K562 (cell line): Measurements from ENCODE around the gene RHOC. TPM values are rescaled to one million over a fixed set of nuclear protein-coding genes. Genes with fewer than 3 reads are reported as not detected.

Experiments
- EHMT2 ChIP-seq: fragments of 450-650 bp; IDR thresholded peaks from 2 replicates; pipeline ENCODE4 v1.6.1; 2018; ENCODE audit warnings: antibody characterized with exemption
- KDM1A ChIP-seq, 2 experiments: fragments of 450-650 bp; IDR thresholded peaks; 2 replicates each; pipeline ENCODE4 v1.6.1; 2016; ENCODE audit warnings: mild to moderate bottlenecking in 2 of 2
- KLF16 ChIP-seq: IDR thresholded peaks from 2 replicates; pipeline ENCODE4 v1.6.1; 2016; ENCODE audit warnings: antibody characterized with exemption
- POLR2H ChIP-seq: IDR thresholded peaks from 2 replicates; pipeline ENCODE4 v1.6.1; 2016; ENCODE audit warnings: missing genetic modification characterization, low read depth, mild to moderate bottlenecking, control low read depth, missing compliant biosample characterization, moderate library complexity
- POLR3G ChIP-seq: IDR thresholded peaks from 2 replicates; pipeline ENCODE4 v1.6.1; 2011; ENCODE audit not compliant: insufficient read length, insufficient replicate concordance; ENCODE audit errors: extremely low read depth
- SAFB ChIP-seq: fragments of 200-400 bp; formaldehyde crosslinking; IDR thresholded peaks from 2 replicates; pipeline ENCODE4 v1.6.1; 2017; ENCODE audit warnings: low read depth, low read length, borderline replicate concordance
- TSC22D4 ChIP-seq: fragments of 450-650 bp; IDR thresholded peaks from 2 replicates; pipeline ENCODE4 v1.6.1; 2016; ENCODE audit warnings: missing genetic modification characterization, missing biosample characterization, control low read depth
- polyA plus RNA-seq, 8 experiments: library from polyadenylated mRNA; depleted of rRNA in 4 of 8; stranded (reverse) in 5 of 8; unstranded in 3 of 8; fragments of >200 nt; fragmentation: Nextera tagmentation in 2 of 8; fragmentation: Illumina TruSeq in 1 of 8; extraction: Ambion mirVana in 2 of 8; extraction: Trizol in 1 of 8; gene quantifications; 2 replicates each; pipeline versions ENCODE4 v1.2.1 to v1.2.3, GENCODE V29; 2011 to 2014; ENCODE audit warnings: inconsistent platforms in 1 of 8, missing spikeins in 1 of 8
- total RNA-seq, 7 experiments: library from RNA; depleted of rRNA in 6 of 7; stranded (reverse); fragments of >200 nt in 6 of 7; fragmentation: Illumina TruSeq in 2 of 7; extraction: Trizol in 2 of 7; gene quantifications; 2 replicates each; pipeline versions ENCODE4 v1.2.1 to v1.2.3, GENCODE V29; 2011 to 2021; ENCODE audit warnings: low replicate concordance in 1 of 7
- TF ChIP-seq, protein P1 (sequence below): fragments of 450-650 bp; formaldehyde crosslinking; IDR thresholded peaks from 2 replicates; pipeline ENCODE4 v1.4.0; 2022; ENCODE audit warnings: missing genetic modification characterization
- TF ChIP-seq, protein P2 (sequence below): sonication (generic); formaldehyde crosslinking; IDR thresholded peaks from 2 replicates; pipeline ENCODE4 v1.8.0; 2022; ENCODE audit warnings: mild to moderate bottlenecking, missing genetic modification reagents
- TF ChIP-seq, protein P3 (sequence below): sonication (generic); formaldehyde crosslinking; IDR thresholded peaks from 2 replicates; pipeline ENCODE4 v1.8.1; 2023; ENCODE audit warnings: mild to moderate bottlenecking, missing genetic modification reagents, moderate library complexity
- TF ChIP-seq, protein P4 (sequence below): fragments of 150-350 bp; conservative IDR thresholded peaks from 2 replicates; pipeline ENCODE4 v1.6.1; 2014; ENCODE audit warnings: low read length
- TF ChIP-seq, protein P5 (sequence below): fragments of 250-450 bp; sonication (Bioruptor Pico); IDR thresholded peaks from 2 replicates; pipeline ENCODE4 v1.4.0; 2020; ENCODE audit warnings: borderline replicate concordance
- TF ChIP-seq, protein P6 (sequence below): fragments of 250-450 bp; sonication (Bioruptor Pico); IDR thresholded peaks from 2 replicates; pipeline ENCODE4 v1.5.0; 2022; ENCODE audit warnings: mild to moderate bottlenecking

RHOC gene
- total and polyA plus RNA-seq, 9 of the 15 experiments (the other 6 are each of a cell fraction or from before 2014, with no cell fraction given), result 35.2 to 364 (median 204) TPM

DNA sequence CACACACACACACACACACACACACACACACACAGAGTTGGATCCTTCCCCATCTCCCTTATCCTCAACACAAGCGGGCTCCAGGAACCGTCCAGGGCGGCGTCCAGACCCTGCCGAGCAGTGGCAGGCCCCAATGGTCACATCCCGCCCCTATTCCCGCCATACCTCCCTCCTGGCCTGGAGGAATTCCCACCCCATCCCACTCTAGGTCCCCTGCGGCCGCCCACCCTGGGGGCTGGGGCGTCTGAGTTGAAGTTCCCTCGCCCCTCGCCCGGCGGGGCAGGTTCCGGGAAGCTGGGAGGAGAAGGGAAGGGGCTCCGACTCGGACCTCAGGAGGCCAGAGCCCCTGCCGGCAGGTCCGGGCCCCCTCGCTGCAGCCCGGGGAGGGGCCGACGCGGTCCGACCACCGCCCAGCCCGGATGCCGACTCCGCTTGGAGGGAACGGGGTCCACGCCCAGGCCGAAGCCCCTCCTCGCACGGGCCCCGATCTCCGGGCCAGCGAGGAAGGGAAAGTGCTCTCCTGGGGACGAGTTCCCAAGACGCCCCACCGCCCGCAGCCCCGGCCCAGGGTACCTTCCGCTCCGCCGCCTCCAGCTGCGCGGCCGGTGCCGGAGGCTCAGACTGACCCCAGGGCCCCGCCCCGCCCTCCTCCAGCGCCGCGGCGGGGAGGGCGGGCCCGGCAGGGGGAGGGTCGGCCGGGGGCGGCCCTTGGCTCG, at the start of gene RHOC (continued):
- no peak for TF ChIP-seq SAFB
- TF ChIP-seq, protein P1, sequence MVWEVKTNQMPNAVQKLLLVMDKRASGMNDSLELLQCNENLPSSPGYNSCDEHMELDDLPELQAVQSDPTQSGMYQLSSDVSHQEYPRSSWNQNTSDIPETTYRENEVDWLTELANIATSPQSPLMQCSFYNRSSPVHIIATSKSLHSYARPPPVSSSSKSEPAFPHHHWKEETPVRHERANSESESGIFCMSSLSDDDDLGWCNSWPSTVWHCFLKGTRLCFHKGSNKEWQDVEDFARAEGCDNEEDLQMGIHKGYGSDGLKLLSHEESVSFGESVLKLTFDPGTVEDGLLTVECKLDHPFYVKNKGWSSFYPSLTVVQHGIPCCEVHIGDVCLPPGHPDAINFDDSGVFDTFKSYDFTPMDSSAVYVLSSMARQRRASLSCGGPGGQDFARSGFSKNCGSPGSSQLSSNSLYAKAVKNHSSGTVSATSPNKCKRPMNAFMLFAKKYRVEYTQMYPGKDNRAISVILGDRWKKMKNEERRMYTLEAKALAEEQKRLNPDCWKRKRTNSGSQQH (CRISPR knock-in tag), result peak; percentile 96
- no peak for TF ChIP-seq EHMT2
- TF ChIP-seq KLF16, result no peak
- TF ChIP-seq, protein P2, sequence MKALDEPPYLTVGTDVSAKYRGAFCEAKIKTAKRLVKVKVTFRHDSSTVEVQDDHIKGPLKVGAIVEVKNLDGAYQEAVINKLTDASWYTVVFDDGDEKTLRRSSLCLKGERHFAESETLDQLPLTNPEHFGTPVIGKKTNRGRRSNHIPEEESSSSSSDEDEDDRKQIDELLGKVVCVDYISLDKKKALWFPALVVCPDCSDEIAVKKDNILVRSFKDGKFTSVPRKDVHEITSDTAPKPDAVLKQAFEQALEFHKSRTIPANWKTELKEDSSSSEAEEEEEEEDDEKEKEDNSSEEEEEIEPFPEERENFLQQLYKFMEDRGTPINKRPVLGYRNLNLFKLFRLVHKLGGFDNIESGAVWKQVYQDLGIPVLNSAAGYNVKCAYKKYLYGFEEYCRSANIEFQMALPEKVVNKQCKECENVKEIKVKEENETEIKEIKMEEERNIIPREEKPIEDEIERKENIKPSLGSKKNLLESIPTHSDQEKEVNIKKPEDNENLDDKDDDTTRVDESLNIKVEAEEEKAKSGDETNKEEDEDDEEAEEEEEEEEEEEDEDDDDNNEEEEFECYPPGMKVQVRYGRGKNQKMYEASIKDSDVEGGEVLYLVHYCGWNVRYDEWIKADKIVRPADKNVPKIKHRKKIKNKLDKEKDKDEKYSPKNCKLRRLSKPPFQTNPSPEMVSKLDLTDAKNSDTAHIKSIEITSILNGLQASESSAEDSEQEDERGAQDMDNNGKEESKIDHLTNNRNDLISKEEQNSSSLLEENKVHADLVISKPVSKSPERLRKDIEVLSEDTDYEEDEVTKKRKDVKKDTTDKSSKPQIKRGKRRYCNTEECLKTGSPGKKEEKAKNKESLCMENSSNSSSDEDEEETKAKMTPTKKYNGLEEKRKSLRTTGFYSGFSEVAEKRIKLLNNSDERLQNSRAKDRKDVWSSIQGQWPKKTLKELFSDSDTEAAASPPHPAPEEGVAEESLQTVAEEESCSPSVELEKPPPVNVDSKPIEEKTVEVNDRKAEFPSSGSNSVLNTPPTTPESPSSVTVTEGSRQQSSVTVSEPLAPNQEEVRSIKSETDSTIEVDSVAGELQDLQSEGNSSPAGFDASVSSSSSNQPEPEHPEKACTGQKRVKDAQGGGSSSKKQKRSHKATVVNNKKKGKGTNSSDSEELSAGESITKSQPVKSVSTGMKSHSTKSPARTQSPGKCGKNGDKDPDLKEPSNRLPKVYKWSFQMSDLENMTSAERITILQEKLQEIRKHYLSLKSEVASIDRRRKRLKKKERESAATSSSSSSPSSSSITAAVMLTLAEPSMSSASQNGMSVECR (CRISPR knock-in tag), result peak; percentile 91
- TF ChIP-seq, protein P3, sequence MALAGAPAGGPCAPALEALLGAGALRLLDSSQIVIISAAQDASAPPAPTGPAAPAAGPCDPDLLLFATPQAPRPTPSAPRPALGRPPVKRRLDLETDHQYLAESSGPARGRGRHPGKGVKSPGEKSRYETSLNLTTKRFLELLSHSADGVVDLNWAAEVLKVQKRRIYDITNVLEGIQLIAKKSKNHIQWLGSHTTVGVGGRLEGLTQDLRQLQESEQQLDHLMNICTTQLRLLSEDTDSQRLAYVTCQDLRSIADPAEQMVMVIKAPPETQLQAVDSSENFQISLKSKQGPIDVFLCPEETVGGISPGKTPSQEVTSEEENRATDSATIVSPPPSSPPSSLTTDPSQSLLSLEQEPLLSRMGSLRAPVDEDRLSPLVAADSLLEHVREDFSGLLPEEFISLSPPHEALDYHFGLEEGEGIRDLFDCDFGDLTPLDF (CRISPR knock-in tag), result no peak
- no peak for TF ChIP-seq KDM1A (IDR thresholded peaks at IDR 0.05)
- TF ChIP-seq POLR3G, result no peak
- TF ChIP-seq, protein P4, sequence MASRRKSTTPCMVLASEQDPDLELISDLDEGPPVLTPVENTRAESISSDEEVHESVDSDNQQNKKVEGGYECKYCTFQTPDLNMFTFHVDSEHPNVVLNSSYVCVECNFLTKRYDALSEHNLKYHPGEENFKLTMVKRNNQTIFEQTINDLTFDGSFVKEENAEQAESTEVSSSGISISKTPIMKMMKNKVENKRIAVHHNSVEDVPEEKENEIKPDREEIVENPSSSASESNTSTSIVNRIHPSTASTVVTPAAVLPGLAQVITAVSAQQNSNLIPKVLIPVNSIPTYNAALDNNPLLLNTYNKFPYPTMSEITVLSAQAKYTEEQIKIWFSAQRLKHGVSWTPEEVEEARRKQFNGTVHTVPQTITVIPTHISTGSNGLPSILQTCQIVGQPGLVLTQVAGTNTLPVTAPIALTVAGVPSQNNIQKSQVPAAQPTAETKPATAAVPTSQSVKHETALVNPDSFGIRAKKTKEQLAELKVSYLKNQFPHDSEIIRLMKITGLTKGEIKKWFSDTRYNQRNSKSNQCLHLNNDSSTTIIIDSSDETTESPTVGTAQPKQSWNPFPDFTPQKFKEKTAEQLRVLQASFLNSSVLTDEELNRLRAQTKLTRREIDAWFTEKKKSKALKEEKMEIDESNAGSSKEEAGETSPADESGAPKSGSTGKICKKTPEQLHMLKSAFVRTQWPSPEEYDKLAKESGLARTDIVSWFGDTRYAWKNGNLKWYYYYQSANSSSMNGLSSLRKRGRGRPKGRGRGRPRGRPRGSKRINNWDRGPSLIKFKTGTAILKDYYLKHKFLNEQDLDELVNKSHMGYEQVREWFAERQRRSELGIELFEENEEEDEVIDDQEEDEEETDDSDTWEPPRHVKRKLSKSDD, result no peak
- TF ChIP-seq, protein P5, sequence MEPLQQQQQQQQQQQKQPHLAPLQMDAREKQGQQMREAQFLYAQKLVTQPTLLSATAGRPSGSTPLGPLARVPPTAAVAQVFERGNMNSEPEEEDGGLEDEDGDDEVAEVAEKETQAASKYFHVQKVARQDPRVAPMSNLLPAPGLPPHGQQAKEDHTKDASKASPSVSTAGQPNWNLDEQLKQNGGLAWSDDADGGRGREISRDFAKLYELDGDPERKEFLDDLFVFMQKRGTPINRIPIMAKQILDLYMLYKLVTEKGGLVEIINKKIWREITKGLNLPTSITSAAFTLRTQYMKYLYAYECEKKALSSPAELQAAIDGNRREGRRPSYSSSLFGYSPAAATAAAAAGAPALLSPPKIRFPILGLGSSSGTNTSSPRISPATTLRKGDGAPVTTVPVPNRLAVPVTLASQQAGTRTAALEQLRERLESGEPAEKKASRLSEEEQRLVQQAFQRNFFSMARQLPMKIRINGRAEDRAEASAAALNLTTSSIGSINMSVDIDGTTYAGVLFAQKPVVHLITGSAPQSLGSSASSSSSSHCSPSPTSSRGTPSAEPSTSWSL, result no peak
- TF ChIP-seq TSC22D4, result no peak
- no peak for TF ChIP-seq POLR2H
- TF ChIP-seq, protein P6, sequence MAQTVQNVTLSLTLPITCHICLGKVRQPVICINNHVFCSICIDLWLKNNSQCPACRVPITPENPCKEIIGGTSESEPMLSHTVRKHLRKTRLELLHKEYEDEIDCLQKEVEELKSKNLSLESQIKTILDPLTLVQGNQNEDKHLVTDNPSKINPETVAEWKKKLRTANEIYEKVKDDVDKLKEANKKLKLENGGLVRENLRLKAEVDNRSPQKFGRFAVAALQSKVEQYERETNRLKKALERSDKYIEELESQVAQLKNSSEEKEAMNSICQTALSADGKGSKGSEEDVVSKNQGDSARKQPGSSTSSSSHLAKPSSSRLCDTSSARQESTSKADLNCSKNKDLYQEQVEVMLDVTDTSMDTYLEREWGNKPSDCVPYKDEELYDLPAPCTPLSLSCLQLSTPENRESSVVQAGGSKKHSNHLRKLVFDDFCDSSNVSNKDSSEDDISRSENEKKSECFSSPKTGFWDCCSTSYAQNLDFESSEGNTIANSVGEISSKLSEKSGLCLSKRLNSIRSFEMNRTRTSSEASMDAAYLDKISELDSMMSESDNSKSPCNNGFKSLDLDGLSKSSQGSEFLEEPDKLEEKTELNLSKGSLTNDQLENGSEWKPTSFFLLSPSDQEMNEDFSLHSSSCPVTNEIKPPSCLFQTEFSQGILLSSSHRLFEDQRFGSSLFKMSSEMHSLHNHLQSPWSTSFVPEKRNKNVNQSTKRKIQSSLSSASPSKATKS (CRISPR knock-in tag), result no peak
